Mucosa of stomach (tissue), 1 donor: ENCODE measurements around the gene CRYGD.
"Not testable (repeated sequence)": the region's sequence is repeated elsewhere in the genome, so short reads cannot be mapped to it uniquely, and the experiment has no call there.

Experiments
- H3K27me3 ChIP-seq: one replicate; pipeline ENCODE4 v1.7.0; 2013; ENCODE audit warnings: mild to moderate bottlenecking, low read length; ENCODE audit not compliant: control insufficient read depth, insufficient read depth
- H3K36me3 ChIP-seq: one replicate; pipeline ENCODE4 v1.7.0; 2013; ENCODE audit warnings: low read length; ENCODE audit not compliant: control insufficient read depth, insufficient read depth
- H3K4me1 ChIP-seq: one replicate; pipeline ENCODE4 v1.7.0; 2013; ENCODE audit warnings: mild to moderate bottlenecking, low read length; ENCODE audit not compliant: control insufficient read depth, insufficient read depth
- H3K4me3 ChIP-seq: one replicate; pipeline ENCODE4 v1.7.0; 2013; ENCODE audit warnings: low read length
- H3K9ac ChIP-seq: one replicate; pipeline ENCODE4 v1.7.0; 2013; ENCODE audit warnings: mild to moderate bottlenecking, low read length, moderate library complexity
- H3K9me3 ChIP-seq: one replicate; pipeline ENCODE4 v1.7.0; 2013; ENCODE audit warnings: mild to moderate bottlenecking, low read length, moderate library complexity; ENCODE audit not compliant: control insufficient read depth
- donor health status: Pancreatic carcinoma.

The CRYGD gene

DNA sequence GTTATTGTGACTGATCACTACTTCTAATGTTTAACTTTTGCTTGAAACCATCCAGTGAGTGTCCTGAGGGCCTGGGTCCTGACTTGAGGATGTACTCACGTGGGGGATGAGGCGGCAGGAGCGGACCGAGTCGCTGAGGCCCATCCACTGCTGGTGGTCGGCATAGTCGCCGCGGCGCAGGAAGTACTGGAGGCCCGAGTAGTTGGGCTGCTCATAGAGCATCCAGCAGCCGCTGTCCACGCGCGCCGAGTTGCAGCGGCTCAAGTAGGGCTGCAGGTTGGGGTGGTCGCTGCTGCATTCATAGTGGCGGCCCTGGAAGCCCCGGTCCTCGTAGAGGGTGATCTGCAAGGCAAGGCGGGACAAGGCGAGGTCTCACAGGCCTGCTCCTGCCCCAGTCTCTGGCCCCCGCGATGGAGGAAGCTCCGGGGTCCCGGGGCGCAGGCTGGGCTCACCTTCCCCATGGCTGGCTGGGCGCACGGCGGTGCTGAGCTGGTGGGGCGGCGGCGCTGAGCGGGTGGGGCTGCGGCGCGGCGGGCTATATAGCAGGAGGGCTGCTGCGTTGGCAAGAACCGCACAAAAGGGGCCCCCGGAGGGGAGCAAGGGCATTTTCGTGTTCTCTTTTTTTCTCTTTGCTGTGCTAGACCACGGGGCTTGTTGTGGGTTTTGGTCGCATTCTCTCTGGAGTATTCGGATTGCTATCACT is at the start of gene CRYGD:
TSS of gene CRYGD (minus strand) at position 512 of the 703 bp plus-strand sequence. CDS start at position 461, 51 bp downstream.
- not testable (repeated sequence) for H3K4me1 ChIP-seq, H3K4me3 ChIP-seq, H3K9me3 ChIP-seq, H3K9ac ChIP-seq, H3K36me3 ChIP-seq, H3K27me3 ChIP-seq

DNA sequence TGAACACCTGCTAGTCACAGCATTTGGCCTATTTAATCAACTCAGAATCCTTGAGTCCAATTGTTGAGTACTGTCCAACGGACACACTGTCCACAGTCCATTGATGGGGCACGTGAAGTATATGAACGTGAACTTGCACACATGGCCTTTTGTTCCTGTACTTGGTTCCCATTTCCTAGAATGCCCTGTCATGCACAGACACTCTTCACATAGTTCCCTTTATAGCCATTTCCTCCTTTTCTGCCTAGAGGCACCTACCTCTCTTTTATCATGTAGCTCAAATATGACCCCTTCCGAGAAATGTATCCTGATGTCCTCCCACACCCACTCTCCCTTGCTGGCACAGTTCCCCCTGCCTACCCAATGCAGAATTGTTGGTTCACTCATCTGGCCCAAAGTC is 47.8 kb upstream of the CRYGD start:
- Histone ChIP-seq H3K36me3 (no peaks in the 10 kb centered on the region), H3K9me3 (no peaks in the 10 kb centered on the region), H3K9ac (no peak overlapping the region), H3K27me3 (no peaks in the 10 kb centered on the region), H3K4me3 (no peak overlapping the region), H3K4me1 (peaks cover 5% of the 10 kb centered on the region)

GRCh38 chr2:208164951-208165755 is 40.8 kb upstream of the CRYGD start:
- Histone ChIP-seq H3K4me1 (no peaks in the 10 kb centered on the region), H3K9me3 (no peaks in the 10 kb centered on the region), H3K36me3 (no peaks in the 10 kb centered on the region), H3K27me3 (no peaks in the 10 kb centered on the region), H3K4me3 (no peak overlapping the region), H3K9ac (no peak overlapping the region)

- Histone ChIP-seq H3K36me3 (no peaks in the 10 kb centered on the region), H3K4me3 (no peak within 1 kb of the TSS), H3K27me3 (no peaks in the 10 kb centered on the region), H3K9ac (no peak within 1 kb of the TSS), H3K9me3 (no peaks in the 10 kb centered on the region), H3K4me1 (no peaks in the 10 kb centered on the region)
Measured at GRCh38 chr2:208163489-208163888, 39.2 kb upstream of the CRYGD start, which contains the start of gene CRYGA. Gene CRYGA, minus strand, starts transcription at chr2:208163589. Its CDS starts 33 bp downstream, at chr2:208163556.

GRCh38 chr2:208156439-208156838 is 32.1 kb upstream of the CRYGD start:
- Histone ChIP-seq H3K27me3 (no peaks in the 10 kb centered on the region), H3K9me3 (no peaks in the 10 kb centered on the region), H3K4me3 (no peak overlapping the region)

DNA sequence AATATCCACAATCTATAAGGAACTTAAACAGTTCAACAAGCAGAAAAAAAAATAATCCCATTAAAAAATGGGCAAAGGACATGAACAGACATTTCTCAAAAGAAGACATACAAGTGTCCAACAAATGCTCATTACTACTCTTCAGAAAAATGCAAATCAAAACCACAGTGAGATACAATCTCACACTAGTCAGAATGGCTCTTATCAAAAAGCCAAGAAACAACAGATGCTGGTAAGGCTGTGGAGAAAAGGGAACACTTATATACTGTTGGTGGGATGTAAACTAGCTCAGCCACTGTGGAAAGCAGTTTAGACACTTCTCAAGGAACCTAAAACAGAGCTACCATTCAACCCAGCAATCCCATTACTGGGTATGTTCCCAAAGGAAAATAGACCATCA is 28.8 kb upstream of the CRYGD start:
- Histone ChIP-seq H3K9ac (no peak overlapping the region), H3K4me1 (no peaks in the 10 kb centered on the region), H3K27me3 (no peaks in the 10 kb centered on the region), H3K4me3 (no peak overlapping the region), H3K9me3 (no peaks in the 10 kb centered on the region), H3K36me3 (no peaks in the 10 kb centered on the region)

More at GRCh38 chr2:208156439-208156838, 32.1 kb upstream of the CRYGD start:
- Histone ChIP-seq H3K4me1 (no peaks in the 10 kb centered on the region), H3K9ac (no peak overlapping the region), H3K36me3 (no peaks in the 10 kb centered on the region)

GRCh38 chr2:208150956-208151355 is 26.6 kb upstream of the CRYGD start:
- H3K9me3 ChIP-seq: no peaks in the 10 kb centered on the region

GRCh38 chr2:208150094-208150493 is 25.8 kb upstream of the CRYGD start:
- Histone ChIP-seq H3K4me3 (no peak overlapping the region), H3K27me3 (peaks cover 5% of the 10 kb centered on the region), H3K36me3 (no peaks in the 10 kb centered on the region), H3K9ac (no peak overlapping the region), H3K9me3 (no peaks in the 10 kb centered on the region), H3K4me1 (no peaks in the 10 kb centered on the region)

More at GRCh38 chr2:208150956-208151355, 26.6 kb upstream of the CRYGD start:
- Histone ChIP-seq H3K36me3 (no peaks in the 10 kb centered on the region), H3K9ac (no peak overlapping the region), H3K27me3 (peaks cover 5% of the 10 kb centered on the region), H3K4me3 (no peak overlapping the region), H3K4me1 (no peaks in the 10 kb centered on the region)

DNA sequence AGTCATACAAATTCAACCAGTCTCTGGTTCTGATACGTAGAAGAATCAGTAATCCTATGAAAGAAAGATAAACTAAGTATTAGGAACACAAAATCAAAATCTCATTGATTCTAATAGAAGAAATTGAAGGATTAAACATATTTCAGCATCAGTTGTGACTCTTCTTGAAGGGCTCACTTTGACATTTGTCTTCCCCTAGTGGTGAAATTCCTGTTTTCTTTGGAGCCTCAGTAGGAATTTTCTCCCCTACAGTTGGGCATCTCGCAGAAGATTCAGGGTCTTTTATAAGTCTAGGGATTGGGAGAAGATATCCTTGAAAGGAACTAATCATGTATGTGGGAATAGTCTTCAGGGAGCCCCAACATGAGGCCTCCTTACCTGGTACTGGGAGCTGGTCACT is 24.5 kb upstream of the CRYGD start:
- Histone ChIP-seq H3K4me1 (no peaks in the 10 kb centered on the region), H3K4me3 (no peak overlapping the region)

GRCh38 chr2:208147759-208148158 is 23.4 kb upstream of the CRYGD start:
- Histone ChIP-seq H3K27me3 (peaks cover 5% of the 10 kb centered on the region), H3K9ac (no peak overlapping the region), H3K36me3 (no peaks in the 10 kb centered on the region), H3K9me3 (no peaks in the 10 kb centered on the region), H3K4me3 (no peak overlapping the region), H3K4me1 (peaks cover 3% of the 10 kb centered on the region)

More for the DNA sequence above, 24.5 kb upstream of the CRYGD start:
- peaks cover 5% of the 10 kb centered on the region for H3K27me3 ChIP-seq
- H3K9ac ChIP-seq: no peak overlapping the region
- H3K9me3 ChIP-seq: no peaks in the 10 kb centered on the region
- H3K36me3 ChIP-seq: no peaks in the 10 kb centered on the region

DNA sequence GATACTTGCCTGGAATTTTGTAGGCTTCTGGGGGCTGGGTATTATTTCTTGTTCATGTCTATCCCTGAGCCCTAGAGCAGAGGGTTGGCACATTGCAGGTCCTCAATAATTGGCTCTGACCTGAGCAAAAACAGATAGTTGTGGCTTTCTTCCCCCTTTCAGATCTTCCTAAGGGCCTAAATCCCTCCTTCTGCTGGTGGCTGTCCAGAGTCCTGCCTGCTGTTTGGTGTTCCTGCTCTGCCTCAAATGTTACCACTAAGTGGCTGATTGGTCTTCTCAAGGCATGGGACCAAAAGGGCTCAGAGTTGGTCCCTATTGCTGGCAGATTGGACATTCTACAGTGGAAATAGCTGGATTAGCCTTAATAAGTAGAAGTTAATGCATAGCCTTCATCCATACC is 22.7 kb upstream of the CRYGD start:
- Histone ChIP-seq H3K27me3 (peaks cover 5% of the 10 kb centered on the region), H3K4me1 (peaks cover 6% of the 10 kb centered on the region), H3K4me3 (no peak overlapping the region), H3K9me3 (no peaks in the 10 kb centered on the region), H3K36me3 (no peaks in the 10 kb centered on the region), H3K9ac (no peak overlapping the region)

GRCh38 chr2:208146006-208146405 is 21.7 kb upstream of the CRYGD start, which contains the start of gene CRYGB:
Gene CRYGB, minus strand, starts transcription at chr2:208146158. Its CDS starts 38 bp downstream, at chr2:208146120.
- H3K36me3 ChIP-seq: no peaks in the 10 kb centered on the region
- no peaks in the 10 kb centered on the region for H3K9me3 ChIP-seq
- no peak within 1 kb of the TSS for H3K4me3 ChIP-seq
- no peak within 1 kb of the TSS for H3K9ac ChIP-seq
- H3K4me1 ChIP-seq: peaks cover 6% of the 10 kb centered on the region
- peaks cover 5% of the 10 kb centered on the region for H3K27me3 ChIP-seq
